ENCODE results near the gene LSM2. TPM values are rescaled to one million over a fixed set of nuclear protein-coding genes. Genes with fewer than 3 reads are reported as not detected.

Gene LSM2
- total and polyA plus RNA-seq, 7 donors = 19.5 to 92.1 (median 35.3) TPM

DNA sequence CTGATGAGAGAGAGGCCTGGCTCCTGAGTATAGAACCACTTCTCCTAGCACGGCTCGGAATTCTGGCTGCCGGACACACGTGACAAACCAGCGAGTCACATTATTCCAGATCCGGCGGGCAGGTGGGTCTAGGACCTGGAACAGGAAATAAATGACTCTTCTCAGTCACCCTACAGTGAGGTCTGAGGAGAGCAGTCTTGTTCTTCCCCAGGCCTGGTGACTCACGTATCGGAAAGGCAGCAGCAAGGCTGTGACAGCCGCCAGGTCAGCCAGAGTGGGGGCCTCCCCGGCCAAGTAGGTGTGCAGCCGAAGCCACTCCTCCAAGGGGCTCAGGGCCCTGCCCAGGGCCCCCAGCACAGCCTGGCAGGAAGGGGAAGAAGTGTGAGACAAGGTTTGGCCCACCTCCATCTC lies 14.0 kb downstream of the LSM2 start:
- Histone ChIP-seq H3K27ac (peak overlapping the region; percentile 14), H3K27me3 (ENCODE audit: insufficient read depth in 3 of 3, low read length in 2 of 3) (no peaks in the 10 kb centered on the region), H3K4me1 (peaks cover 6% of the 10 kb centered on the region), H3K9me3 (no peaks in the 10 kb centered on the region), H3K4me3 (no peak overlapping the region), H3K36me3 (ENCODE audit: insufficient read depth in 1 of 2, low read depth in 1 of 2) (peaks cover 0 to 62% of the 10 kb centered on the region in 2 donors)
- 86 to 91% (median 86%) methylated on average over 12 of the region's 12 CpGs for WGBS, 3 donors
- TF ChIP-seq, protein P1, sequence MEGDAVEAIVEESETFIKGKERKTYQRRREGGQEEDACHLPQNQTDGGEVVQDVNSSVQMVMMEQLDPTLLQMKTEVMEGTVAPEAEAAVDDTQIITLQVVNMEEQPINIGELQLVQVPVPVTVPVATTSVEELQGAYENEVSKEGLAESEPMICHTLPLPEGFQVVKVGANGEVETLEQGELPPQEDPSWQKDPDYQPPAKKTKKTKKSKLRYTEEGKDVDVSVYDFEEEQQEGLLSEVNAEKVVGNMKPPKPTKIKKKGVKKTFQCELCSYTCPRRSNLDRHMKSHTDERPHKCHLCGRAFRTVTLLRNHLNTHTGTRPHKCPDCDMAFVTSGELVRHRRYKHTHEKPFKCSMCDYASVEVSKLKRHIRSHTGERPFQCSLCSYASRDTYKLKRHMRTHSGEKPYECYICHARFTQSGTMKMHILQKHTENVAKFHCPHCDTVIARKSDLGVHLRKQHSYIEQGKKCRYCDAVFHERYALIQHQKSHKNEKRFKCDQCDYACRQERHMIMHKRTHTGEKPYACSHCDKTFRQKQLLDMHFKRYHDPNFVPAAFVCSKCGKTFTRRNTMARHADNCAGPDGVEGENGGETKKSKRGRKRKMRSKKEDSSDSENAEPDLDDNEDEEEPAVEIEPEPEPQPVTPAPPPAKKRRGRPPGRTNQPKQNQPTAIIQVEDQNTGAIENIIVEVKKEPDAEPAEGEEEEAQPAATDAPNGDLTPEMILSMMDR (IDR thresholded peaks at IDR 0.05) = no peak
- intact Hi-C loops (cut with DNase I) = no loop called here
- DNase-seq (no peak), ATAC-seq (no peak)

DNA sequence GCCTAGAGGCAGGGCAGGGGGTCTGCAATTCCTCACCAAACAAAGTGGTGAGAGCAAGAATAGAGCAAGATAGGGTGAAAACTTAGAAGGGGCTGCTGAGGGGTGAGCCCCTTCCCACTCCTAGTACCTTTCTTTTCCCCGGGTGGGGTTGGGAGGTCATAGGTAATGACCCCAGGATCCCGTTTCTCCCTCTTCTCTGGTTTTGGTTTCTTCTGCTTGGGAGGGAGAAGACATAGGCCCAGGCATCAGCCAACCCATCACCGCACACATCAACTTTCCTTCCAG lies 14.7 kb downstream of the LSM2 start:
- no peak overlapping the region for H3K4me3 ChIP-seq
- DNase-seq = no peak
- no peaks in the 10 kb centered on the region for H3K9me3 ChIP-seq
- H3K27me3 ChIP-seq (ENCODE audit: insufficient read depth in 3 of 3, low read length in 2 of 3) = no peaks in the 10 kb centered on the region
- 79 to 93% (median 90%) methylated on average over 3 of the region's 3 CpGs for WGBS, 3 donors
- no peak for ATAC-seq
- no peak overlapping the region for H3K27ac ChIP-seq
- intact Hi-C loops (cut with DNase I) = no loop called here
- H3K36me3 ChIP-seq (ENCODE audit: insufficient read depth in 1 of 2, low read depth in 1 of 2) = peaks cover 0 to 63% of the 10 kb centered on the region in 2 donors
- TF ChIP-seq, protein P1 (IDR thresholded peaks at IDR 0.05) = no peak
- peaks cover 6% of the 10 kb centered on the region for H3K4me1 ChIP-seq

DNA sequence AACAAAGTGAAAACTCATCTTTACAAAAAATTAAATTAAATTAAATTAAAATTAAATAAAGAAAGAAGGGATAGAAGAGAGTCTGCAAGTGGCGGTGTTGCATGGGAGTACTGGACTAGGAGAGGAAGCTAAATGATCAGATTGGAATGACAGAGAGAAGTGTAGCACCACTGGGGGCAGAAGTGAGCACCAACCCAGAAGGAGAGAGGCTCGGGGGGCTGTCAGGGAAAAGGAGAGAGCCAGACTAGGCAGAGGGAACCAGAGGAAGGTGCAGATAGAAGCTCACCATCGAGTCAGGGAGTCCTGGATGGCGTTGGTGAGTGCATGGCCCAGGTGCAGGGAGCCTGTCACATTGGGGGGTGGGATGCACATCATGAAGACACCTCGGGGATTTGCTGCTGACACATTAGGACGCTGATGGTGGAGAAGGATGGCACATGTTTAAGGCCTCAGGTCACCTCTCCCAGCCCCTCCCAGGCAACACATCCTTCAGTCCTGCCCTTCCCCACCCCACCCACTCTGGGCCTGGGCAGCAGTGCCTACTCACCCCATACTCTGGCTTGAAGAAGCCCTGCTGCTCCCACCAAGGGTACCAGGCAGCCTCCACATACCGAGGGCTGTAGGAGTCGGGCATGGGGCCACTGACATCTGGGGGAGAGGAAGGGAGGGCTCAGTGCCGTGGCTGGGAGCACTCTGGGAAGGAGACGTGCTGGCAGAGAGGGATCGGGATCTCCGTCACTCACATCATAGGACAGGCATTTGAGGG lies 15.3 kb downstream of the LSM2 start:
- Histone ChIP-seq H3K36me3 (ENCODE audit: insufficient read depth in 1 of 2, low read depth in 1 of 2) (peaks cover 0 to 62% of the 10 kb centered on the region in 2 donors), H3K27ac (no peak overlapping the region), H3K4me1 (peaks cover 6% of the 10 kb centered on the region), H3K9me3 (no peaks in the 10 kb centered on the region), H3K27me3 (ENCODE audit: insufficient read depth in 3 of 3, low read length in 2 of 3) (no peaks in the 10 kb centered on the region), H3K4me3 (no peak overlapping the region)
- ATAC-seq (peak in 1 of 4 donors; percentile 29), DNase-seq (no peak)
- intact Hi-C loops (cut with DNase I) = no loop called here
- TF ChIP-seq, protein P1 (IDR thresholded peaks at IDR 0.05) = peak; percentile 46
- WGBS, 3 donors = 61 to 64% (median 63%) methylated on average over 10 to 12 of the region's 12 CpGs

DNA sequence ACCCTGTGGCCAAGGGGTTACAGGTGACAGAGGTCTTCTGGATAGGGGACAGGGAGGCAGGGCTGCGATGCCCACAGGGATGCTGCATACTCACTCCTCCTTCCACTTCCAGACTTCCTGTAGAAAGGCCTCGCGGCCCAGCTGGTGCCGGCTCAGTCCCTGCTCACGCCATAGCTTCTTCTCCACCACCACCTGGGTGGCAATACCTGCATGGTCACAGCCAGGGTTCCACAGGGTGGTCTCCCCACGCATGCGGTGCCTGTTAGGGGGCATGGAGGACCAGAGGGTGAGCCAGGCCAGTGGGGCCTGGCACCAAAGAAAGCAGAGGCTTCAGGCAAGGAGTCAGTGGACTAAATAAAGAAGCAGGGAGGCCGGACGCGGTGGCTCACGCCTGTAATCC lies 21.3 kb downstream of the LSM2 start:
- Histone ChIP-seq H3K36me3 (ENCODE audit: insufficient read depth in 1 of 2, low read depth in 1 of 2) (peaks cover 0 to 91% of the 10 kb centered on the region in 2 donors), H3K4me3 (no peak overlapping the region), H3K27me3 (ENCODE audit: insufficient read depth in 3 of 3, low read length in 2 of 3) (no peaks in the 10 kb centered on the region), H3K27ac (no peak overlapping the region), H3K9me3 (no peaks in the 10 kb centered on the region), H3K4me1 (no peaks in the 10 kb centered on the region)
- 94 to 97% (median 94%) methylated on average over 11 of the region's 11 CpGs for WGBS, 3 donors
- TF ChIP-seq, protein P1 (IDR thresholded peaks at IDR 0.05) = no peak
- DNase-seq = no peak
- no peak for ATAC-seq
- intact Hi-C loops (cut with DNase I) = no loop called here

Data from psoas muscle (tissue), 8 donors.